Peyer's patch (tissue), 4 donors: ENCODE data around the gene PNLIPRP2. TPM values are rescaled to one million over a fixed set of nuclear protein-coding genes. Genes with fewer than 3 reads are reported as not detected.

Experiments used
- DNase-seq, 3 donors: peaks; one replicate each; pipeline ENCODE4 v3.0.0-alpha.2; 2017 to 2019
- H3K27ac ChIP-seq, 4 donors: fragments of 200-600 bp; sonication (generic); one replicate each; pipeline ENCODE4 v1.5.1; 2016 to 2019
- H3K27me3 ChIP-seq, 2 donors: fragments of 200-600 bp; sonication (generic); one replicate each; pipeline ENCODE4 v1.5.1; 2019
- H3K36me3 ChIP-seq, 3 donors: fragments of 200-600 bp; sonication (generic); one replicate each; pipeline ENCODE4 v1.5.1; 2016 to 2019
- H3K4me1 ChIP-seq, 4 donors: fragments of 200-600 bp; sonication (generic); one replicate each; pipeline ENCODE4 v1.5.1; 2016 to 2019
- H3K4me3 ChIP-seq, 4 donors: fragments of 200-600 bp; sonication (generic); 1 replicate in 3 of 4; 2 replicates in 1 of 4; pipeline ENCODE4 v1.5.1; 2016 to 2019; ENCODE audit warnings: mild to moderate bottlenecking in 1 of 4
- H3K9me3 ChIP-seq, 4 donors: fragments of 200-600 bp; sonication (generic); one replicate each; pipeline ENCODE4 v1.5.1; 2016 to 2019; ENCODE audit warnings: mild to moderate bottlenecking in 1 of 4
- POLR2A ChIP-seq, 2 donors: fragments of 450-650 bp; IDR thresholded peaks; one replicate each; pipeline ENCODE4 v1.5.1; 2017; ENCODE audit warnings: antibody characterized with exemption in 2 of 2, mild to moderate bottlenecking in 2 of 2, moderate library complexity in 2 of 2
- total RNA-seq, 4 donors: library from RNA; depleted of rRNA; stranded (reverse); fragments of >200 nt; gene quantifications; one replicate each; pipeline ENCODE4 v1.1.0, GENCODE V29; 2016
- TF ChIP-seq, protein P1 (sequence below), 6 experiments: fragments of 450-650 bp in 4 of 6; fragments of 200-600 bp in 2 of 6; sonication (generic) in 1 of 6; IDR thresholded peaks; one replicate each; pipeline ENCODE4 v1.5.1; 2017 to 2019; ENCODE audit warnings: antibody characterized with exemption in 6 of 6, mild to moderate bottlenecking in 3 of 6, moderate library complexity in 1 of 6

Gene PNLIPRP2
- total RNA-seq, 4 donors from 2014 or later = 9.9 to 161 (median 76.5) TPM

GRCh38 chr10:116674901-116675423 lies 54.2 kb downstream of the PNLIPRP2 start:
- Histone ChIP-seq H3K36me3 (no peaks in the 10 kb centered on the region), H3K9me3 (no peaks in the 10 kb centered on the region), H3K4me3 (no peak overlapping the region), H3K4me1 (peaks cover 0 to 3% (median 0%) of the 10 kb centered on the region in 4 donors), H3K27me3 (no peaks in the 10 kb centered on the region), H3K27ac (no peak overlapping the region)
- no peak for DNase-seq
- TF ChIP-seq POLR2A (IDR thresholded peaks at IDR 0.05) = no peak
- TF ChIP-seq, protein P1, sequence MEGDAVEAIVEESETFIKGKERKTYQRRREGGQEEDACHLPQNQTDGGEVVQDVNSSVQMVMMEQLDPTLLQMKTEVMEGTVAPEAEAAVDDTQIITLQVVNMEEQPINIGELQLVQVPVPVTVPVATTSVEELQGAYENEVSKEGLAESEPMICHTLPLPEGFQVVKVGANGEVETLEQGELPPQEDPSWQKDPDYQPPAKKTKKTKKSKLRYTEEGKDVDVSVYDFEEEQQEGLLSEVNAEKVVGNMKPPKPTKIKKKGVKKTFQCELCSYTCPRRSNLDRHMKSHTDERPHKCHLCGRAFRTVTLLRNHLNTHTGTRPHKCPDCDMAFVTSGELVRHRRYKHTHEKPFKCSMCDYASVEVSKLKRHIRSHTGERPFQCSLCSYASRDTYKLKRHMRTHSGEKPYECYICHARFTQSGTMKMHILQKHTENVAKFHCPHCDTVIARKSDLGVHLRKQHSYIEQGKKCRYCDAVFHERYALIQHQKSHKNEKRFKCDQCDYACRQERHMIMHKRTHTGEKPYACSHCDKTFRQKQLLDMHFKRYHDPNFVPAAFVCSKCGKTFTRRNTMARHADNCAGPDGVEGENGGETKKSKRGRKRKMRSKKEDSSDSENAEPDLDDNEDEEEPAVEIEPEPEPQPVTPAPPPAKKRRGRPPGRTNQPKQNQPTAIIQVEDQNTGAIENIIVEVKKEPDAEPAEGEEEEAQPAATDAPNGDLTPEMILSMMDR (IDR thresholded peaks at IDR 0.05) = no peak

DNA sequence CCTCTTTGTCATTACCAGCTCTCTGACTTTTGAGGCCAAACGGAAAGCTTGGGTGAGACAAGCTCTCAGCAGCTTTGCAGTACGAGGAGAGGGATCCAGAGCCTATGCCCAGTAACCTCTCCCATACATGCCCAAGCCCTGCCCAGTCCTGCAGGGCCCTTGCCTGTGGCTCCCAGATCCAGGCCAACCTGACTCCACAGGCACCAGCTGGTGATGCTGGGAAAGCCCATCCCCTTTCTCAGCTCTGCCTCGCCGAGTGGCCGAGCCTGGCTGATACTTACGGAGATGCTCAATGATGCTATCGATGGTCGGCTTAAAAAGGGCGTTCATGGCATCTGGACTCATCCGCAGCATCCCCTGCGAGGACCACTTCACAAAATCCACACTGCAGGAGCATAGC lies 55.4 kb downstream of the PNLIPRP2 start:
- no peaks in the 10 kb centered on the region for H3K27me3 ChIP-seq
- H3K4me1 ChIP-seq = no peaks in the 10 kb centered on the region
- H3K36me3 ChIP-seq = no peaks in the 10 kb centered on the region
- no peak overlapping the region for H3K4me3 ChIP-seq
- no peak overlapping the region for H3K27ac ChIP-seq
- no peaks in the 10 kb centered on the region for H3K9me3 ChIP-seq
- DNase-seq = no peak
- no peak for TF ChIP-seq POLR2A (IDR thresholded peaks at IDR 0.05)
- TF ChIP-seq, protein P1 (IDR thresholded peaks at IDR 0.05) = no peak

DNA sequence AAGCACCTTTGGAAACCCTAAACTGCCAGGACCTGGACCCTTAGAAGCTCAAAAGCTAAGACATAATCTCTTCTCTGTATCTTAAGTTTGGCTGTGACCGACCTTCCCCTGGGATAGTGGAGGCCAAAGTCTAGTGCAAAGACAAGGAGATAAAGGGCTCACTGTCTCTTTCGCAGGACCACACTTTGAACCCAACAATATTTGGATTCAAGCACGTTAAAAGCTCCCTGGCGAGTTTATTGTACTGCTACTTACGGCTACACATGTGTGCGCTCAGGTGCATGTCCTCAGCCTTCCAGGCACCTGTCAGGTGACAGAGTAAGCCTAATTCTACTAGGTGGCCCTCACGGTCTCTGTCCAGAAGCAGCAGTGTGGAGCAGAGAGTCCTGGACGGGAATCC lies 55.9 kb downstream of the PNLIPRP2 start:
- Histone ChIP-seq H3K9me3 (no peaks in the 10 kb centered on the region), H3K4me1 (no peaks in the 10 kb centered on the region), H3K36me3 (no peaks in the 10 kb centered on the region), H3K27ac (no peak overlapping the region), H3K4me3 (no peak overlapping the region), H3K27me3 (no peaks in the 10 kb centered on the region)
- no peak for DNase-seq
- TF ChIP-seq, protein P1 (IDR thresholded peaks at IDR 0.05) = no peak
- TF ChIP-seq POLR2A (IDR thresholded peaks at IDR 0.05) = no peak

GRCh38 chr10:116679351-116679750 lies 58.6 kb downstream of the PNLIPRP2 start:
- TF ChIP-seq, protein P1 (IDR thresholded peaks at IDR 0.05) = no peak
- no peak for TF ChIP-seq POLR2A (IDR thresholded peaks at IDR 0.05)
- no peaks in the 10 kb centered on the region for H3K27me3 ChIP-seq
- H3K4me1 ChIP-seq = no peaks in the 10 kb centered on the region
- H3K9me3 ChIP-seq = no peaks in the 10 kb centered on the region
- no peaks in the 10 kb centered on the region for H3K36me3 ChIP-seq
- DNase-seq = no peak
- no peak overlapping the region for H3K4me3 ChIP-seq
- no peak overlapping the region for H3K27ac ChIP-seq

DNA sequence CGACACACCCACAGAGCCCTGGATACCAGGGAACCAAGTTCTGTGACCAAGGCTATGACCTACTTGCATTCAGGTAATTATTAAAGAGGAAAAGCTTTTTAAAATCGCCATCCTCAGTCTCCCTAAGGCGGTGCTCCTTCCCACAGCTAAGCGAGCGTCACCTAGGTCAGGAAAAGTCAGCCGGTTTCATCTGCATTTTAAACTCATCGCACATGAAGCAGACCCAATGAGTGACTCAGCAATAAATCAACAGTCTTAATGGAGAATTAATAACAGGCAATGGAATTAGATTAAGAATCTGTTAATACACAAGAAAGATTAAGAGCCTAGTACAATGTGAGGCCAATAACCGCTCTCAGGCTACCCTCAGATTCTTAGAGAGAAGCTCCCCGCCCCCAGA lies 62.4 kb downstream of the PNLIPRP2 start:
- TF ChIP-seq, protein P1 (IDR thresholded peaks at IDR 0.05) = no peak
- no peak for TF ChIP-seq POLR2A (IDR thresholded peaks at IDR 0.05)
- Histone ChIP-seq H3K9me3 (no peaks in the 10 kb centered on the region), H3K4me3 (no peak overlapping the region), H3K4me1 (no peaks in the 10 kb centered on the region), H3K36me3 (no peaks in the 10 kb centered on the region), H3K27me3 (no peaks in the 10 kb centered on the region), H3K27ac (no peak overlapping the region)
- DNase-seq = no peak

DNA sequence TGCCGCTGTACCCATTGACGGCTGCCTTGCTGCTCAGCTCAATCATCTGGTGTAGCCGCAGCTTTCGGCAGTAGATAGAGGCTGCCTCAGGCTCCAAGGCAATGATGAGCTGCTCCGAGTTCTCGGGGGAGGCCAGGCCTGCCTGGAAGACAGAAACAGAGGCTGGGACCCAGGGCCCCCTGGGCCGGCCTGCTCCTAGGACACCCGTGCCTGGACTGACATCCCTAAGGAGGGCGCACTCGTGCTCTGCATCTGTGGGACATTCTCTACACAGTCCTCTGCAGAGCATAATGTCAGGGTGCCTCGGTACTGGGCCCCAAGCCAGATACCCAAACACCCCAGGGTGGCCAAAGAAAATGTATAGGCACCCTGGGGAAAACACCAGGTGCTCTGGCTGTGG lies 63.1 kb downstream of the PNLIPRP2 start:
- TF ChIP-seq, protein P1 (IDR thresholded peaks at IDR 0.05) = no peak
- no peak for TF ChIP-seq POLR2A (IDR thresholded peaks at IDR 0.05)
- no peaks in the 10 kb centered on the region for H3K9me3 ChIP-seq
- H3K4me3 ChIP-seq = no peak overlapping the region
- H3K36me3 ChIP-seq = no peaks in the 10 kb centered on the region
- no peaks in the 10 kb centered on the region for H3K27me3 ChIP-seq
- no peaks in the 10 kb centered on the region for H3K4me1 ChIP-seq
- DNase-seq = no peak
- no peak overlapping the region for H3K27ac ChIP-seq
